Testis (tissue), 3 donors: ENCODE results near the gene ENTPD2. TPM values are rescaled to one million over a fixed set of nuclear protein-coding genes. Genes with fewer than 3 reads are reported as not detected.

ENCODE experiments used
- DNase-seq: peaks from one replicate; pipeline ENCODE4 v3.0.0-alpha.2; 2019
- H3K27ac ChIP-seq, 2 donors: fragments of 200-600 bp; sonication (generic); one replicate each; pipeline ENCODE4 v1.5.1; 2019
- H3K27me3 ChIP-seq: fragments of 200-600 bp; sonication (generic); one replicate; pipeline ENCODE4 v1.5.1; 2019
- H3K36me3 ChIP-seq: fragments of 200-600 bp; sonication (generic); one replicate; pipeline ENCODE4 v1.5.1; 2017; ENCODE audit warnings: low read depth; ENCODE audit errors: missing control alignments
- H3K4me1 ChIP-seq: fragments of 200-600 bp; sonication (generic); one replicate; pipeline ENCODE4 v1.5.1; 2019
- H3K4me3 ChIP-seq, 2 donors: fragments of 200-600 bp; sonication (generic); one replicate each; pipeline ENCODE4 v1.5.1; 2017 to 2019
- H3K9me3 ChIP-seq: fragments of 200-600 bp; sonication (generic); one replicate; pipeline ENCODE4 v1.5.1; 2017
- POLR2A ChIP-seq: fragments of 450-650 bp; IDR thresholded peaks from one replicate; pipeline ENCODE4 v1.6.1; 2017; ENCODE audit warnings: antibody characterized with exemption, mild to moderate bottlenecking, moderate library complexity
- WGBS, 2 donors: methylation state at CpG; one replicate each; pipeline ENCODE4 v1.1.5; 2018; 5-methylcytosine and 5-hydroxymethylcytosine counted together
- intact Hi-C: fragments of 100-400 bp; cut with DNase I; formaldehyde crosslinking; loops from one replicate; pipeline ENCODE4 v1.15.1; 2023; ENCODE audit warnings: low total_unique reads
- polyA plus RNA-seq: library from polyadenylated mRNA; stranded (reverse); fragments of 350-450 nt; fragmentation: Illumina TruSeq; extraction: RNeasy Lipid Tissue Mini Kit (QIAGEN cat#74804); gene quantifications from one replicate; pipeline ENCODE4 v1.2.3, GENCODE V29; 2014; ENCODE audit warnings: low read depth, low replicate concordance; ENCODE audit not compliant: insufficient read depth
- total RNA-seq, 2 donors: library from RNA; depleted of rRNA; stranded (reverse); fragments of >200 nt; gene quantifications; one replicate each; pipeline ENCODE4 v1.2.3, GENCODE V29; 2016
- TF ChIP-seq, protein P1 (sequence below), 3 experiments: fragments of 450-650 bp in 2 of 3; fragments of 200-600 bp in 1 of 3; sonication (generic) in 1 of 3; IDR thresholded peaks; one replicate each; pipeline ENCODE4 v1.5.1; 2016 to 2019; ENCODE audit warnings: antibody characterized with exemption in 3 of 3, mild to moderate bottlenecking in 2 of 3, moderate library complexity in 1 of 3

Gene ENTPD2
- total and polyA plus RNA-seq, 3 donors from 2014 or later = 5.7 to 9.6 (median 8.5) TPM

DNA sequence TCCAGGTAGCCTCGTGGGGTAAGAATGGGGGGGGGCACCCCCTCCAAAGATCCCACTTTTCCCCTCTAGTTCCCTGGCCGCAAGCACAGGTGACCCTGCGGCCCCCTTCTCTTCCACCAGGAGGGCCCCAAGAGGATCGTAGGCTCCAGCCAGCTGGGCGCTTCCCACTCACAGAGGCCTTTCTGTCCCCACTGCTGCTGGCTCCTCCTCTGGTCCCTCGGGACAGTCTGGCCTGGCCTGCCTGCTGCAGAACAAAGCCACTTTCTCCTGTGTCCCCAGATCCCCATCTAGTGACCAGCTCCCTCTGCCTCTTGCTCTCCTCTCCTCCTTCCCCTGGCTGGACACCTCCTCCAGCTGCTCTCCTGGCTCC is 17.0 kb upstream of the ENTPD2 start:
- DNase-seq = peak; percentile 49
- peak overlapping the region in 1 of 2 donors; percentile 48 for H3K4me3 ChIP-seq
- H3K36me3 ChIP-seq = no peaks in the 10 kb centered on the region
- H3K9me3 ChIP-seq = no peaks in the 10 kb centered on the region
- intact Hi-C loops = no loop called here
- no peak overlapping the region for H3K27ac ChIP-seq
- 13% methylated on average over 5 to 6 of the region's 6 CpGs for WGBS, 2 donors
- H3K27me3 ChIP-seq = no peaks in the 10 kb centered on the region
- no peak for TF ChIP-seq POLR2A
- TF ChIP-seq, protein P1, sequence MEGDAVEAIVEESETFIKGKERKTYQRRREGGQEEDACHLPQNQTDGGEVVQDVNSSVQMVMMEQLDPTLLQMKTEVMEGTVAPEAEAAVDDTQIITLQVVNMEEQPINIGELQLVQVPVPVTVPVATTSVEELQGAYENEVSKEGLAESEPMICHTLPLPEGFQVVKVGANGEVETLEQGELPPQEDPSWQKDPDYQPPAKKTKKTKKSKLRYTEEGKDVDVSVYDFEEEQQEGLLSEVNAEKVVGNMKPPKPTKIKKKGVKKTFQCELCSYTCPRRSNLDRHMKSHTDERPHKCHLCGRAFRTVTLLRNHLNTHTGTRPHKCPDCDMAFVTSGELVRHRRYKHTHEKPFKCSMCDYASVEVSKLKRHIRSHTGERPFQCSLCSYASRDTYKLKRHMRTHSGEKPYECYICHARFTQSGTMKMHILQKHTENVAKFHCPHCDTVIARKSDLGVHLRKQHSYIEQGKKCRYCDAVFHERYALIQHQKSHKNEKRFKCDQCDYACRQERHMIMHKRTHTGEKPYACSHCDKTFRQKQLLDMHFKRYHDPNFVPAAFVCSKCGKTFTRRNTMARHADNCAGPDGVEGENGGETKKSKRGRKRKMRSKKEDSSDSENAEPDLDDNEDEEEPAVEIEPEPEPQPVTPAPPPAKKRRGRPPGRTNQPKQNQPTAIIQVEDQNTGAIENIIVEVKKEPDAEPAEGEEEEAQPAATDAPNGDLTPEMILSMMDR (IDR thresholded peaks at IDR 0.05) = peak in 1 of 3 experiments; percentile 15
- peaks cover 8% of the 10 kb centered on the region for H3K4me1 ChIP-seq

- DNase-seq = peak; percentile 91
- no peak for TF ChIP-seq POLR2A
- TF ChIP-seq, protein P1 (IDR thresholded peaks at IDR 0.05) = no peak
- WGBS, 2 donors = 0 to 2% methylated on average over 26 to 43 of the region's 74 CpGs
- Histone ChIP-seq H3K4me1 (peaks cover 8% of the 10 kb centered on the region), H3K36me3 (no peaks in the 10 kb centered on the region), H3K27me3 (no peaks in the 10 kb centered on the region), H3K4me3 (peak within 1 kb of the TSS; percentile 32 to 48), H3K27ac (no peak within 1 kb of the TSS), H3K9me3 (no peaks in the 10 kb centered on the region)
- intact Hi-C loops = no loop called here
Observed at GRCh38 chr9:137070201-137070905, 16.5 kb upstream of the ENTPD2 start, which contains the start of gene SAPCD2. Gene SAPCD2, minus strand, starts transcription at chr9:137070557. Its CDS starts 97 bp downstream, at chr9:137070460.

DNA sequence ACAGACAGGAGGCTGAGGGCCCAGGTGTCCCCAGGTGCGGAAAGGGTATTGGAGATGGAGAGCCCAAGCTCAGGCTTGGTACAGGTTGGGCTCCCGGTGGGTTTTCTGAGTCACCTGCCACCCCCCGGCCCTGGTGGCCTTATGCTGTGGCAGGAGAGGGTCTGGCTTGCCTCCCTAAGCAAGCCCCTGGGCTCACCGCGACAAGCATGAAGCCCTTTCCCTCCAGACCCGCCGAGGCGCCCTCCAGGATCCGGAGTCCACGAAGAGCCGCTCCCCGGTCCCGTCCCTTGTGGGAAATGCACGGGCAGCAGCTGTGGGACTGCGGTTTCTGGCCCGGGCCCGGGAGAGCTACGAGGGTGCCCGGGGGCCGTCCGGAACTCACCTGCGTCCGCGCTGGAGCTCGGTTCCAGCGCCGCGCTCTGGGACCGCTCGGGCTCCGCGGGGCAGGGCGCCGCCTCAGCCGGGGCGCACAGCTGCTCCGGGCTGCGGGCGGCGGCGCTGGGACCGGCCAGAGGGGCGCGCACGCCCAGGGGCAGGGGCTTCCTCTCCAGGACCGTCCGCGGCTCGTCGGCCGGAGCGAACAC is 15.7 kb upstream of the ENTPD2 start:
- intact Hi-C loops = no loop called here
- 7% methylated on average over 46 of the region's 52 CpGs; no CpG with 5 or more reads in 1 of the 2 donors for WGBS, 2 donors
- H3K4me3 ChIP-seq = peak overlapping the region in 1 of 2 donors; percentile 32

DNA sequence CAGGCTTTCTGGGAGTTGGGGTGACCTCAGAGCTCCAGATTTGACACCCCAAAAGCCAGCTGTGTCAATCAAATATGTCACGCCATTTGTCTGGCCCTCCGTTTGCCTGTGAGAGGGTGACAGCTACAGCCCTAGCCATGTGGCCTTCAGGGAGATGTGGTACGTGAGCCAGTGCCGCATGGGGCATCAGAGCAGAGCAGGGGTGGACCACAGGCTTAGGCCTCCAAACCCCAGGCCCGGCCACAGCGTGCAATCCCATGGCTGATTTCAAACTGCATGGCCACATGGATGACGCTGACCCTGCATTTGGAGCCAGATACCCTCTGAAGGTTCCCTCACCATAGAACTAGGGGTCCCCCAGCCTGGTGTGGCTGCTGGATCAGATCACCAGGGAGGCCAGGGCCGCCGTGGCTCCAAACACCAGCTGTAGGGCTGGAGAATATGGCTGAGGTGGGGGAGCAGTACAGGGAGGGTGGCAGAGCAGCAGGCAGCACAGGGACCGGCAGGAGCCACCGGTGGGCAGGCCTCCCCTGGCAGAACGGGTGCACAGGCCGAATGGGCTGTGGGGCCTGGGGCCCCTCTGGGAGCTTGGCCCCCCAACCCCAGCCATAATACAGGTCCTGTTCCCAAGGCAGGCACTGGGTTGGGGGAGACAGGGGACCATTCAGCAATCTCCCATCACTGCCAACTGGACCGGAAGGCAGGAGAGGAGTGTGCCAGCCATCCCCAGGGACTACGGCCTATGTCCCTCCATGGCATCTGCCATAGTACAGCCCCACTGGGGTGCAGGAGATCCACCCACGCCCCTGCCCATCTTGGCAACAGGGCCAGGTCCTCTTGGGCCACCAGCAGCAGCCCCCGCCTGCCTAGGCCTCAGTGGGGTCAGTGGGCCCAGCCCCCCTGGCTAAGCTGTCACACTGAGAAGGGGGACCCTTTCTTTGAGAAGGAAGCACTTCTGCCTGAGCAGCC is 15.0 kb upstream of the ENTPD2 start:
- H3K27ac ChIP-seq = no peak overlapping the region
- intact Hi-C loops = no loop called here
- WGBS, 2 donors = 87 to 91% methylated on average over 3 to 17 of the region's 17 CpGs

More for the DNA sequence above, 15.7 kb upstream of the ENTPD2 start:
- no peak for DNase-seq
- no peaks in the 10 kb centered on the region for H3K9me3 ChIP-seq
- TF ChIP-seq POLR2A = no peak
- TF ChIP-seq, protein P1 (IDR thresholded peaks at IDR 0.05) = no peak
- peaks cover 8% of the 10 kb centered on the region for H3K4me1 ChIP-seq
- no peaks in the 10 kb centered on the region for H3K27me3 ChIP-seq
- no peaks in the 10 kb centered on the region for H3K36me3 ChIP-seq
- H3K27ac ChIP-seq = no peak overlapping the region

More for the DNA sequence above, 15.0 kb upstream of the ENTPD2 start:
- Histone ChIP-seq H3K36me3 (no peaks in the 10 kb centered on the region), H3K9me3 (no peaks in the 10 kb centered on the region), H3K4me3 (no peak overlapping the region), H3K27me3 (no peaks in the 10 kb centered on the region), H3K4me1 (peaks cover 10% of the 10 kb centered on the region)
- DNase-seq = no peak
- TF ChIP-seq POLR2A = no peak
- TF ChIP-seq, protein P1 (IDR thresholded peaks at IDR 0.05) = no peak
